TTC549 (cell line): Measurements from ENCODE around the gene HDAC9.

Source experiments
- FAIRE-seq: peaks from 2 replicates; lab custom pipeline; 2012; peaks lifted over from hg19 to GRCh38; lab: Jason Lieb, UNC

The HDAC9 gene

DNA sequence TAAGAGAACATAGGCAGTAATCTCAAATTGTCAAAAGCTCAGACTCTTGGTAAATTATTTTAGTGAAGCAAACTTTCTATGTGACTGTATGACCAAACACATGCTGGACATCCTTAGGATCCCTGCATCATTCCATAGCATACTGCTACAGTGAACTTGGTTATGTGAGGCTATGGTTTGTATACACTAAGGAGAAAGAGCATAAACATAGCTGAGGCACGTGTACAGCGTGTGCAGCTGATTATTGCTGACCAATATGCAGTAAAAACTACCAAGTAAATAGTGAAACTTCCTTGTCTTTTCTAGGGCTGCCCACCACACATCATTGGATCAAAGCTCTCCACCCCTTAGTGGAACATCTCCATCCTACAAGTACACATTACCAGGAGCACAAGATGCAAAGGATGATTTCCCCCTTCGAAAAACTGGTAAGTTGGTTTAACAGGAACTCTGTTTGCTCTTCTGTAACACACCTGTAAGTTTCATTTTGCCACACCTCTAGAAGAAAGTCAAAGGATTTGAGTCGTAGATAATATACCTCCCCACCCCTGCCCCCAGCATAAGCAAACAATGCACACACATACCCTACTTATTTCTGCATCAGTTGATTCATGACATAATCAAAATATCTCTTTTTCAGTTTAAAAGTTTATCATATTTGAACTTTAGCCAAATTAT, 98.2 kb downstream of the HDAC9 start:
- no peak for FAIRE-seq

- no peak for FAIRE-seq
Measured at GRCh38 chr7:18597754-18598153, 102.2 kb downstream of the HDAC9 start.

DNA sequence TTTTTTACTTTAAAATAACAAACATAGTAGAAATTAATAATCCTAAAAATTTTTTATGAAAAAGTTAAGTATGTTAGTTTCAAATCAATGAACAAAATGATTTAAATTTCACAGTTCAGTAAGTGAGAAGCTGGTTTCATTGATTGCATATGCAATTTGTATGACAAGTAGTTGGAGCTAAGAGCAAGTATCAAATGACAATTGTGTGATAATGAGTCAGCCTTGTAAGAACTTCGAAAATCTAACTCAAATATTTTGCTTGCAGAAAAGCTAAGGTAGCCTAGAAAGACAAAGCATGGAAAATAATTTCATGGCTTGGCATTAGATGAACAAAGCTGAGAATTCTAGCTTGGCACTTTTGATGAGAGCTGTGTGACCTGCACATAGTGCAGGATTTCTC, 111.5 kb downstream of the HDAC9 start:
- FAIRE-seq: no peak

DNA sequence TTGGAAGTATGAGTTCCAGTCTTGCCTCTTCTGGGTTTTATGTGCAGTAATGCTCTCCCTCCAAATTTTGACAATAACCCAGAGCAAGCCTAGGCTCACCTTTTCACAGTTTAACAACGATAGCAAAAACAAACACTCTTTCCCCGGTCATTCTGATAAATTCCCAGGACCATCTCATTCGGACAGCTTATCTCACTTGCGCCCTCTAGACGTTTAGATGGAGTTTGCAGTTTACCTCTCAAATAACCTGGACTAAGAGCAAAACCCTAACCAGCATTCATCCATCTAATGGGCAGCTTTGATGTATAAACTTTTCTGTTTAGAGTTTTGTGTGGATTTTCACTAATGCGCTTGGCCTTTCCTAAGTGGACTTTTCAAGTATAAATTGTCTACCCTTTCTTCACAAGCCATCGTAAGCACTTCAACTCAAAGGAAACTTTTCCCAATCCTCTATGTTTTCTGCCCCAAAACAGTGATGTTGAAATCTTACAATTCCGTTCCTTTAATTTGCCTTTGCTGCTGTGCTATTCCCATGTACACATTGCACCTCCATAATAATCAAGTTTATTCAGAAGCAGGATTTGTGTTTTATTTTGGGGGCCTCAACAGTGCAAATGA, 114.9 kb downstream of the HDAC9 start:
- no peak for FAIRE-seq

DNA sequence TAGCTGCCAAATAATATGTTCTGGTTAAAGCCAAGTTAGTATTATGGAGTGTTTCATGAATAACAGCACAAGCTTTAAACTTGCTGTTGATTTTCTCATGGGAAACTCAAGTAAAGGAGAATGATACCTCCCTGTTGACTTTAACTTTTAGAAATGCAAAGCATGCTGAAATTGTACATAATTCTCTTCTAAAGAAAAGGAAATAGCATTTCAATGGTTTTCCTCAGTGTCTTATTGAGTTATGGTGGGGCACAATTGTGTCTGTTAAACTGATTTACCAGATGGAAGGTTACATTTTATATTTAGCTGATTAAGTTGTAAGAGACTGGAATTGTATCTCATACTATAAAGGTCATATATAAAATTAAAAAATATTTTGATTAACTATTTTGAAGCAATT, 119.3 kb downstream of the HDAC9 start:
- no peak for FAIRE-seq

- FAIRE-seq: no peak
Measured at GRCh38 chr7:18619311-18619710, 123.8 kb downstream of the HDAC9 start.

GRCh38 chr7:18623389-18623788, 127.8 kb downstream of the HDAC9 start:
- no peak for FAIRE-seq

DNA sequence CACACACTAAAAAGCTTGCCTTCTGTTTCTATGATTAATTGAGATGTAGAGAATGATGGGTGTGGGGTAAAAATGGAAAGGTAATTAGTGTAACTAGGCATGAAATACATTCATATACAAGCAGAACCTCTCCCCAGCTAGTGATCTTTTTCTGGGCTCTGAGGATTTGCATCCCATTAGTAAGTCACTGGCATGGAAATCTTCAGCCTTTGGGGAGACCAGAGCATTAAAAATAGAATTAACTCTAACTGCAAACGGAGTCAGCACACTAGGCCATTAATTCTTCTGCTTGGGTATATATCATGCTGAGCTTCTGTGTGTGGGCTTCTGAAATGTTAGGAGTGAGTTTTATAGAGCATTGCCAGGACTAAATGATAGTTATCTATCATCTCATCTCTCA, 128.9 kb downstream of the HDAC9 start:
- FAIRE-seq: no peak

DNA sequence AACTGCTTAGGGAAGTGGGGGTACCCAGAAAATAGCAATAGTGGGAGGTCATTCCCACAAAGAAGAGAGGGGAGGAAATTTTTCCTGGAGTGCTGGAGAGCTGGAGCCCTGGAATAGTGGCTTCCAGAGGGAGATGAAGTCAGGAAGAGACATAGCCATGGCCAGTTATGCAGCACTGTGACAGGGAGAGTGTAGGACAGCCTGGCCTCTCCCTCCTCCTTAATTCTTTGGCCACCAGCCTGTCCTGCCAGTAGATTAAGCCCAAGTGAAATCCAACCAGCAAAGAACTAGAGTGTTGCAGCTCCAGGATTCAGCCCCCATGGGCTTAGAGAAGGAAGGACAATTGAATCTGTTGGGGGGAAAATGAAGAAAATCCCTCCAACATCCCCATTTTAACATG, 130.5 kb downstream of the HDAC9 start:
- FAIRE-seq: no peak

- no peak for FAIRE-seq
Measured at GRCh38 chr7:18626717-18627116, 131.2 kb downstream of the HDAC9 start.

GRCh38 chr7:18637516-18637915, 142.0 kb downstream of the HDAC9 start:
- FAIRE-seq: no peak

- FAIRE-seq: no peak
Measured at GRCh38 chr7:18638594-18639452, 143.3 kb downstream of the HDAC9 start.

DNA sequence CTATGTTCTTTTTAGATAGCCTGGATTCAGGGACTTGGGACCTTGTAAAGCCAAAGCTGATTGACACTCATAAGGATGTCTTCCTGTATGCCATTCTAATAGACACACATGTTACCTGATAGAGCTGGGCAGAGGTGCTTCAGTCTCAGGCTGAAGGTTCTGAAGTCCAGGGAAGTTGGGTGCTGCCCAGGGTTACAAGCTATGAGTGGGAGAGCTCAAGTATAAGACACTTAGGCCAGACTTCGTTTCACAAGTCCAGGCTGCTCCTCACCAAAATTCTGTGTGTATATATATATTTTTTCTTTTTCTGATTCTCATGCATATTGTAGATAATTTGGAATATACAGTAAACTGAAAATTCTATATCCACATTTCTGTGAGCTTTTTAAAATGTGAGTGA, 144.2 kb downstream of the HDAC9 start:
- no peak for FAIRE-seq

DNA sequence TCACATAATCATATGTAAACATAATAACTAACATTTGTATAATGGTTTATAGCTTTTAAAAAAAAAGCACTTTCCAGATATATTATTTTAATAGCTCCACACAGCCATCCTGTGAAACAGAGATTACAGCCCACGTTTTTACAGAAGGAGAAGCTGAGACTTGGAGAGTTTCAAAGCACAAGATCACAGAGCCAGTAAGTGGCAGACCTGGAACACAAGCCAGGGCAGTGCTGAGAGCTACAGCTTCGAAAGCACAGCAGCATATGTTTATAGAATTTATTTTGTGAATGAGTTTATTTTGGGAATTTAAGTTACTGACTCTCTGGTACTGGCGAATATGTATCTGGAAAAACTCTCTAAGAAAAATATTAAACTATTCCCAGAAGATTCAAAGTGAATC, 149.4 kb downstream of the HDAC9 start:
- FAIRE-seq: no peak

DNA sequence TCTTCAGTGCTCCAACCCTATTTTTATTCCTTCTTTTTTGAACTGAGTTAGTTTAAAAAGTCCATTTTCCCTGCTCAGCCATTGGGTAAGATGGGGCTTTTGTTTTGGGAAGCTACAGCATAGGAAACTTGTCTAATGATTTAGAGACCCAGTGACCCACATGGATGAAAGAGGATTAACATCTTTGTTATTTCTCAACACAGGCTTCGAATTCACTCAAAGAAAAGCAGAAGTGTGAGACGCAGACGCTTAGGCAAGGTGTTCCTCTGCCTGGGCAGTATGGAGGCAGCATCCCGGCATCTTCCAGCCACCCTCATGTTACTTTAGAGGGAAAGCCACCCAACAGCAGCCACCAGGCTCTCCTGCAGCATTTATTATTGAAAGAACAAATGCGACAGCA, 152.0 kb downstream of the HDAC9 start:
- no peak for FAIRE-seq

DNA sequence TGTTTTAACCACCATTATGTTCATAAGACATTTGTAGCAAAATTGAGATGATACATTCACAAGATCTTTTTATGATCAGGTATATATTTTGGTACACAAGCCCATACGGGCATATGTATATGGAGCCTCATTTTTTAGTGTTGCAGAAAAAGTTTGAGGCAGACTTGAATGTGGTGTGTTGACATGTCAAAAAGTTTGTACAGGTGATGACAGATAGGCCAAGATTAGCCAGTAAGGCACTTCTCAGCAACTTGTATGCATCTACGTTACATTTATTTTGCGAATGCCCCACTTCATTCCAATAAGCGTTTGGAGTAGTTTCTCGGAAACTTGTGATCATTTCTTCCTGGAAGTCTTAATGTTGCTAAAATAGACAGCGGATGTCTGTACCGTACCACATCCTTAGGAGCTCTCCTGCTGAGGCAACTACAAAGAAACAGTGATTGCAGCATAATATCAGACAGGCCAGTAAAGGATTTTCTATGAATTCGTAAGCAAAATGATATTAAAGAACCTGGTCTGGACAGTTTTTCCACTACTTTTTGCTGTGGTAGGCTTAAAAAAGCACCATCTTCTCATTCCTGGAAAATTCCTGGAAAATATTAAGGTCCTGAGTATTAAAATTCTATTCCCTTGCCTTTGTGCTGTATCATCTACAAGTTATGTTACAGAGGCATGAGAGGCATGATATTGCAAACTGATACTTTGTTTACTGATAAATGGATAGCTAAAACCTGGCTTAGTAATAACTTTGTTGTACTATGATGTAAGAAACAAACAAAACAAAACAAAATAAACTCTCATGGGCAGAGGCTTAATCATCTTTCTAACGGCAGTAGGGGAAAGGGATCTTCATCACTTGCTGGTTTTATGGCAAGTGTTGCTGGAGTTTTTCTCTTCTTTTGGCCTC, 153.6 kb downstream of the HDAC9 start:
- no peak for FAIRE-seq

GRCh38 chr7:18653381-18654155, 158.0 kb downstream of the HDAC9 start:
- FAIRE-seq: no peak

- FAIRE-seq: no peak
Measured at GRCh38 chr7:18654709-18655108, 159.2 kb downstream of the HDAC9 start.

GRCh38 chr7:18655506-18655905, 160.0 kb downstream of the HDAC9 start:
- no peak for FAIRE-seq

- FAIRE-seq: no peak
Measured at GRCh38 chr7:18655912-18656311, 160.4 kb downstream of the HDAC9 start.

- FAIRE-seq: no peak
Measured at GRCh38 chr7:18656362-18656761, 160.8 kb downstream of the HDAC9 start.

GRCh38 chr7:18659746-18660145, 164.2 kb downstream of the HDAC9 start:
- FAIRE-seq: no peak
